Prostate gland (tissue), 2 donors: ENCODE measurements around the gene CABP4. TPM values are rescaled to one million over a fixed set of nuclear protein-coding genes. Genes with fewer than 3 reads are reported as not detected.

Source experiments
- DNase-seq: peaks from one replicate; pipeline ENCODE4 v3.0.0-alpha.2; 2019; ENCODE audit warnings: low spot score
- H3K27ac ChIP-seq, 2 donors: fragments of 200-600 bp; sonication (generic); 2 replicates each; pipeline ENCODE4 v1.5.1; 2017 to 2019
- H3K27me3 ChIP-seq: fragments of 200-600 bp; sonication (generic); replicated peaks from 2 replicates; pipeline ENCODE4 v1.5.1; 2019; ENCODE audit not compliant: insufficient read depth
- H3K36me3 ChIP-seq, 2 donors: fragments of 200-600 bp; sonication (generic); 1 replicate in 1 of 2; 2 replicates in 1 of 2; pipeline versions ENCODE4 v1.5.1 to v1.8.1; 2017 to 2019
- H3K4me1 ChIP-seq: fragments of 200-600 bp; sonication (generic); replicated peaks from 2 replicates; pipeline ENCODE4 v1.5.1; 2019
- H3K4me3 ChIP-seq, 2 donors: fragments of 200-600 bp; sonication (generic); 2 replicates each; pipeline ENCODE4 v1.5.1; 2017 to 2019
- H3K9me3 ChIP-seq: fragments of 200-600 bp; sonication (generic); 2 replicates; pipeline ENCODE4 v1.5.1; 2017
- CTCF ChIP-seq, 4 experiments: fragments of 200-600 bp in 2 of 4; fragments of 450-650 bp in 2 of 4; sonication (generic) in 2 of 4; IDR thresholded peaks; 1 replicate in 3 of 4; 2 replicates in 1 of 4; pipeline ENCODE4 v1.5.1; 2016 to 2019; ENCODE audit warnings: antibody characterized with exemption in 4 of 4, mild to moderate bottlenecking in 2 of 4, moderate library complexity in 2 of 4
- POLR2A ChIP-seq: fragments of 450-650 bp; IDR thresholded peaks from one replicate; pipeline ENCODE4 v1.6.1; 2016; ENCODE audit warnings: antibody characterized with exemption, mild to moderate bottlenecking
- POLR2AphosphoS5 ChIP-seq: sonication (generic); formaldehyde crosslinking; IDR thresholded peaks from one replicate; pipeline ENCODE4 v1.6.1; 2017; ENCODE audit warnings: antibody characterized with exemption
- WGBS: methylation state at CpG from one replicate; pipeline ENCODE4 v1.1.5; 2018; 5-methylcytosine and 5-hydroxymethylcytosine counted together
- intact Hi-C: fragments of 100-400 bp; cut with DNase I; formaldehyde crosslinking; loops from one replicate; pipeline ENCODE4 v1.14.2; 2022
- total RNA-seq, 2 donors: library from RNA; depleted of rRNA; stranded (reverse); fragments of >200 nt; gene quantifications; one replicate each; pipeline ENCODE4 v1.1.0, GENCODE V29; 2016

CABP4 gene
- total RNA-seq, 2 donors from 2014 or later = 4.3 to 6.1 TPM

- H3K27me3 ChIP-seq = no peaks in the 10 kb centered on the region
- H3K4me3 ChIP-seq = no peak overlapping the region
- no peaks in the 10 kb centered on the region for H3K9me3 ChIP-seq
- intact Hi-C loops = no loop called here
- no peak for DNase-seq
- no peaks in the 10 kb centered on the region for H3K36me3 ChIP-seq
- TF ChIP-seq POLR2AphosphoS5 (no peak), POLR2A (no peak), CTCF (IDR thresholded peaks at IDR 0.05) (no peak)
- 91% methylated on average over 59 of the region's 59 CpGs for WGBS
- no peak overlapping the region for H3K27ac ChIP-seq
- no peaks in the 10 kb centered on the region for H3K4me1 ChIP-seq
Measured at GRCh38 chr11:67494371-67495233, 39.4 kb downstream of the CABP4 start.

DNA sequence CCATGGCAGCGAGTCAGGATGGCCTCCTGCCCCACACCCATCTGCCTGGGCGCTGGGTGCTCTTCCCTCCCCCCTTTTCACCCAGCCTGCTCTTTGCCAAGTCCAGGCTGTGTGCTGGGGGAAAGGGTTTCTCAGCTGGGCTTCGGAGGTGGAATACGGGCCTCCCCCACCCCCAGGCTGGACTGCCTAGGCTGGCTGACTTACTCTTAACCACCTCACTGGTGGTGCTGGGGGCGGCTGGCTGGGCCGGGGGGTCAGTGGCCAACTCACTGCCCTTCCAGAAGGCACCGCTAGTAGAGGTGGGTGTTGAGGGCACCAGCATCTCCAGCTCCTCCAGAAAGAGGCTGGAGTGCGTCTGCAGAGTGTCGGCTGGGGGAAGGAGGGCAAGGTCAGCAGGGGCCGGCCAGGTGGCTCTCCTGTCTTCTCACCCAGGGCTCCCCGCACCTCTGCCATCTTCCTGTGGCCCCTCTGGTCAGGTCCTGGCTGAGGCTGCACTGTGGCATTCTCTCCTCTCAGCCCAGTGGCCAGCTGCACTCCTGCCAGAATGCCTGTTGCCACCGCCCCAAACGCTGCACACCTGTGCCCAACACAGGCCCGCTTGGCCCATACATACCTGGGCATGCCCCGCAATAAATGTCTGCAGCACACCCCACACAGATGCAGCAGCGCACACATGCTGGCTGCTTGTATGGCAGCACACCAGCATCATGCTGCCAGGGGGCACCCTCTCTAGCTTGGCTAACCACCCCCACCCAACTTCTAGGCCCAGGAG is 40.3 kb downstream of the CABP4 start:
- WGBS = 90% methylated on average over 13 of the region's 16 CpGs
- no peak for DNase-seq

GRCh38 chr11:67496113-67496512 is 41.0 kb downstream of the CABP4 start:
- intact Hi-C loops = no loop called here
- whole genome bisulfite sequencing = 93% methylated on average over 12 of the region's 12 CpGs
- H3K36me3 ChIP-seq = no peaks in the 10 kb centered on the region

More for the DNA sequence above, 40.3 kb downstream of the CABP4 start:
- Histone ChIP-seq H3K4me1 (no peaks in the 10 kb centered on the region), H3K4me3 (no peak overlapping the region), H3K27ac (no peak overlapping the region), H3K27me3 (no peaks in the 10 kb centered on the region), H3K36me3 (no peaks in the 10 kb centered on the region), H3K9me3 (no peaks in the 10 kb centered on the region)
- intact Hi-C loops = no loop called here
- TF ChIP-seq POLR2A (no peak), CTCF (IDR thresholded peaks at IDR 0.05) (no peak), POLR2AphosphoS5 (no peak)

DNA sequence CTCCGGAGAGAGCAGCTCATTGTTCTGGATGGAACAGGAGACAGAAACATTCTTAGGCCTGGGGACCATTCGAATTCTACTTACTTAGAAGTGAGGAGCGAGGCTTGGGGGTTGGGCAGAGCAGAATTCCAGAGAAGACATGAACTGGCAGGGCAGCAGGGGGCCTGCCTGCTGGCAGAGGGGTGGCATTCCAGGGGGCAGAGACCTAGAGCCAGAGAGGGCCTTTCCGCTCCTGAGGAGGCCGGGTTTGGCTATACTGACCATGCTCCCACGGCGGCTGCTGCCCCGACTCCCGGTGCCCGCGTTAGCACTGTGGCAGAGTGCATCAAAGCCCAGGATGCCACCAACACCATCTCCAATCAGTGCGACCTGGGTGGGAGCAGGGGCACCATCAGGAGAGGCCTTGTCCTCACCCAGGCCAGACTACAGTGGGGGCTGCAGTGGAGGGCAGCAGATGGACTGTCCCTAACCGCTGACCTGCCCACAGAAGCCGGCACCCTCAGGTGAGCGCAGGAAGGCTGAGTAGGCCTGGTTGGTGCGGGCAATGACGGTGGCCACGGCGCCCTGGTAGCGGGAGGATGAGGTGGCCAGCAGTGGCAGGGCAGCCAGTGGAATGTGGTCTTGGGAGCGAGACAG is 42.6 kb downstream of the CABP4 start:
- TF ChIP-seq POLR2A = no peak
- TF ChIP-seq CTCF (IDR thresholded peaks at IDR 0.05) = no peak
- no peak for TF ChIP-seq POLR2AphosphoS5
- no peaks in the 10 kb centered on the region for H3K9me3 ChIP-seq
- no peak for DNase-seq
- intact Hi-C loops = no loop called here
- WGBS = 95% methylated on average over 21 of the region's 21 CpGs
- no peak overlapping the region for H3K27ac ChIP-seq
- H3K4me1 ChIP-seq = no peaks in the 10 kb centered on the region
- no peak overlapping the region for H3K4me3 ChIP-seq
- H3K27me3 ChIP-seq = no peaks in the 10 kb centered on the region
- peaks cover 0 to 2% of the 10 kb centered on the region in 2 donors for H3K36me3 ChIP-seq

More at GRCh38 chr11:67496113-67496512, 41.0 kb downstream of the CABP4 start:
- Histone ChIP-seq H3K9me3 (no peaks in the 10 kb centered on the region), H3K4me1 (no peaks in the 10 kb centered on the region), H3K4me3 (no peak overlapping the region), H3K27me3 (no peaks in the 10 kb centered on the region), H3K27ac (no peak overlapping the region)
- DNase-seq = no peak
- TF ChIP-seq POLR2A (no peak), POLR2AphosphoS5 (no peak), CTCF (IDR thresholded peaks at IDR 0.05) (no peak)
